Natural killer cell (primary cell): ENCODE data around the gene CADM2. TPM values are rescaled to one million over a fixed set of nuclear protein-coding genes. Genes with fewer than 3 reads are reported as not detected.

Experiments
- ATAC-seq, 3 donors: fragments of 150-1000 bp in 2 of 3; fragments of 200-7000 bp in 1 of 3; cut with Tn5 transposase; 1 replicate in 1 of 3; 2 replicates in 2 of 3; pipeline ENCODE4 v1.10.0; 2021; ENCODE audit warnings: mild to moderate bottlenecking in 2 of 3, moderate library complexity in 2 of 3
- DNase-seq, 2 donors: peaks; one replicate each; pipeline versions ENCODE4 v3.0.0 to v3.0.0-alpha.2; 2013 to 2021; ENCODE audit warnings: mixed read lengths in 1 of 2
- H3K27ac ChIP-seq: one replicate; pipeline ENCODE4 v1.5.1; 2013; ENCODE audit warnings: mild to moderate bottlenecking, low read length
- H3K27me3 ChIP-seq: one replicate; pipeline ENCODE4 v1.6.1; 2013; ENCODE audit warnings: low read length; ENCODE audit not compliant: control insufficient read depth, insufficient read depth
- H3K36me3 ChIP-seq: one replicate; pipeline ENCODE4 v1.6.1; 2013; ENCODE audit warnings: low read length; ENCODE audit not compliant: control insufficient read depth, insufficient read depth
- H3K4me1 ChIP-seq: one replicate; pipeline ENCODE4 v1.6.1; 2013; ENCODE audit warnings: low read length; ENCODE audit not compliant: control insufficient read depth, insufficient read depth
- H3K4me3 ChIP-seq: one replicate; pipeline ENCODE4 v1.5.1; 2013; ENCODE audit warnings: low read length
- H3K9me3 ChIP-seq: one replicate; pipeline ENCODE4 v1.6.1; 2013; ENCODE audit warnings: low read length; ENCODE audit not compliant: control insufficient read depth, insufficient read depth
- H3K27ac Mint-ChIP-seq, 2 donors: one replicate each; pipeline ENCODE4 v1.8.0; 2022; ENCODE audit warnings: mild to moderate bottlenecking in 2 of 2, mixed read lengths in 2 of 2, moderate library complexity in 1 of 2
- H3K27me3 Mint-ChIP-seq, 2 donors: one replicate each; pipeline ENCODE4 v1.8.0; 2022; ENCODE audit warnings: low read depth in 2 of 2, mixed read lengths in 2 of 2
- H3K36me3 Mint-ChIP-seq: one replicate; pipeline ENCODE4 v1.8.0; 2022; ENCODE audit warnings: mixed read lengths
- H3K4me1 Mint-ChIP-seq, 2 donors: one replicate each; pipeline ENCODE4 v1.8.0; 2022; ENCODE audit warnings: mixed read lengths in 2 of 2
- H3K4me3 Mint-ChIP-seq: one replicate; pipeline ENCODE4 v1.8.0; 2022; ENCODE audit warnings: mild to moderate bottlenecking, moderate library complexity, mixed read lengths
- H3K9me3 Mint-ChIP-seq, 2 donors: one replicate each; pipeline ENCODE4 v1.8.0; 2022; ENCODE audit warnings: mixed read lengths in 2 of 2
- WGBS: methylation state at CpG from one replicate; pipeline ENCODE4 v1.1.7; 2013; ENCODE audit warnings: missing lambda C conversion rate; ENCODE audit not compliant: insufficient coverage; 5-methylcytosine and 5-hydroxymethylcytosine counted together
- intact Hi-C: fragments of 100-400 bp; cut with micrococcal nuclease; formaldehyde crosslinking; loops from one replicate; pipeline ENCODE4 v1.14.2; 2022
- total RNA-seq, 4 donors: library from RNA; stranded (reverse); fragments of 120-200 nt in 1 of 4; gene quantifications; one replicate each; pipeline versions ENCODE4 v1.2.3 to v1.2.4, GENCODE V29; 2013 to 2022
- TF ChIP-seq, protein P1 (sequence below): fragments of 200-600 bp; IDR thresholded peaks from one replicate; pipeline ENCODE4 v1.8.0; 2022; ENCODE audit warnings: antibody characterized with exemption

CADM2 gene
- total RNA-seq, 3 donors from 2014 or later (not counting 1 experiment from before 2014, with no cell fraction given) = 0.07 TPM; not detected in 2

DNA sequence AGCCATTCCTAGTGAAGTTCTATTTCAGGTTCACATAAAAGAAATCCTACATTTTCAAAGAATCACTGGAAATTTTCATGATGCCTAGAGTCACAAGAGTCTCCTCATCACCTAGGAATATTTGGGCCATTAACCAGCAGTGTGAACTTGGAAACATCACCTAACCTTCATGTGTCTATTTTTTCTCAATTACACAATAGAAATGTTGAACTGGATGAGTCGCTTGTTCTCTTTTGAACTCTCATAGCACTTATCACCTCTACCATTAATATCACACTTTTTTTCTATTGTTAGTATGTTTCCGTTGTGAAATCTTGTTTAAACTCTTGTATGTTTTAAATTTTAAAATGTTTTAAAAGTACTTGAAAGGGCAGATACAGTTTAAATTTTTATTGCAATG lies 371.3 kb downstream of the CADM2 start:
- Histone ChIP-seq H3K4me3 (no peak overlapping the region), H3K4me1 (no peaks in the 10 kb centered on the region), H3K9me3 (no peaks in the 10 kb centered on the region), H3K27me3 (no peaks in the 10 kb centered on the region), H3K36me3 (no peaks in the 10 kb centered on the region), H3K27ac (no peak overlapping the region)
- WGBS = no CpG with 5 or more reads among the region's 2 CpGs
- no peak for DNase-seq
- H3K4me1 Mint-ChIP-seq = no peaks in the 10 kb centered on the region
- peaks cover 5% of the 10 kb centered on the region in 2 donors for H3K9me3 Mint-ChIP-seq
- TF ChIP-seq, protein P1, sequence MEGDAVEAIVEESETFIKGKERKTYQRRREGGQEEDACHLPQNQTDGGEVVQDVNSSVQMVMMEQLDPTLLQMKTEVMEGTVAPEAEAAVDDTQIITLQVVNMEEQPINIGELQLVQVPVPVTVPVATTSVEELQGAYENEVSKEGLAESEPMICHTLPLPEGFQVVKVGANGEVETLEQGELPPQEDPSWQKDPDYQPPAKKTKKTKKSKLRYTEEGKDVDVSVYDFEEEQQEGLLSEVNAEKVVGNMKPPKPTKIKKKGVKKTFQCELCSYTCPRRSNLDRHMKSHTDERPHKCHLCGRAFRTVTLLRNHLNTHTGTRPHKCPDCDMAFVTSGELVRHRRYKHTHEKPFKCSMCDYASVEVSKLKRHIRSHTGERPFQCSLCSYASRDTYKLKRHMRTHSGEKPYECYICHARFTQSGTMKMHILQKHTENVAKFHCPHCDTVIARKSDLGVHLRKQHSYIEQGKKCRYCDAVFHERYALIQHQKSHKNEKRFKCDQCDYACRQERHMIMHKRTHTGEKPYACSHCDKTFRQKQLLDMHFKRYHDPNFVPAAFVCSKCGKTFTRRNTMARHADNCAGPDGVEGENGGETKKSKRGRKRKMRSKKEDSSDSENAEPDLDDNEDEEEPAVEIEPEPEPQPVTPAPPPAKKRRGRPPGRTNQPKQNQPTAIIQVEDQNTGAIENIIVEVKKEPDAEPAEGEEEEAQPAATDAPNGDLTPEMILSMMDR = no peak
- no peak overlapping the region for H3K27ac Mint-ChIP-seq
- no peak for ATAC-seq
- intact Hi-C loops = no loop called here
- H3K4me3 Mint-ChIP-seq = no peak overlapping the region
- no peaks in the 10 kb centered on the region for H3K36me3 Mint-ChIP-seq
- no peaks in the 10 kb centered on the region for H3K27me3 Mint-ChIP-seq

DNA sequence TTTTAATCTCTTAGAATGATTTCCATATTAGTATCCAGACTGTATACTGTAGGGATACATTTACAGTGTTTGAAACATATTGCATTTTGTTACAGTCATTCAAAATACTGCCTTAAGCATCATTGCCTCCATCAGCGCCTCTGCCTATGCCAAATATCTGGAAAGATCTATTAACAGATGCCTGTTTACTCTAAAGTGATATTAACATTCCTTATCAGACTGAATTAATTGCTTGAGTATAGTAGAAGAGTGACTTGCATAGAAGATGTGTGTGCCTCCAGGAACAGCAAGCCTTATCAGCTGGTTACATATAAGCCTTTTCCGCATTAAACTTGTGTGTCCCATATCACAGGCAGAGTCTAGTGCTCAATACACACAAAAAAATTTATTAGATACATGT lies 379.1 kb downstream of the CADM2 start:
- Mint-ChIP-seq H3K27ac (no peak overlapping the region), H3K9me3 (peaks cover 3 to 9% of the 10 kb centered on the region in 2 donors), H3K27me3 (no peaks in the 10 kb centered on the region), H3K4me3 (no peak overlapping the region), H3K4me1 (no peaks in the 10 kb centered on the region), H3K36me3 (no peaks in the 10 kb centered on the region)
- intact Hi-C loops = no loop called here
- WGBS = no CpG with 5 or more reads among the region's 2 CpGs
- TF ChIP-seq, protein P1 = no peak
- DNase-seq = no peak
- Histone ChIP-seq H3K4me1 (no peaks in the 10 kb centered on the region), H3K27me3 (no peaks in the 10 kb centered on the region), H3K4me3 (no peak overlapping the region), H3K27ac (no peak overlapping the region), H3K9me3 (no peaks in the 10 kb centered on the region), H3K36me3 (no peaks in the 10 kb centered on the region)
- ATAC-seq = no peak

GRCh38 chr3:85342915-85343314 lies 384.1 kb downstream of the CADM2 start:
- WGBS = 22% methylated on average over 3 of the region's 3 CpGs
- no peaks in the 10 kb centered on the region for H3K4me1 Mint-ChIP-seq
- no peaks in the 10 kb centered on the region for H3K27me3 Mint-ChIP-seq
- Histone ChIP-seq H3K4me1 (no peaks in the 10 kb centered on the region), H3K27ac (no peak overlapping the region), H3K4me3 (no peak overlapping the region), H3K27me3 (no peaks in the 10 kb centered on the region), H3K9me3 (no peaks in the 10 kb centered on the region), H3K36me3 (no peaks in the 10 kb centered on the region)
- no peak for DNase-seq
- intact Hi-C loops = no loop called here
- ATAC-seq = no peak
- peaks cover 0 to 6% of the 10 kb centered on the region in 2 donors for H3K9me3 Mint-ChIP-seq
- H3K27ac Mint-ChIP-seq = no peak overlapping the region
- H3K36me3 Mint-ChIP-seq = no peaks in the 10 kb centered on the region
- no peak overlapping the region for H3K4me3 Mint-ChIP-seq
- TF ChIP-seq, protein P1 = no peak

DNA sequence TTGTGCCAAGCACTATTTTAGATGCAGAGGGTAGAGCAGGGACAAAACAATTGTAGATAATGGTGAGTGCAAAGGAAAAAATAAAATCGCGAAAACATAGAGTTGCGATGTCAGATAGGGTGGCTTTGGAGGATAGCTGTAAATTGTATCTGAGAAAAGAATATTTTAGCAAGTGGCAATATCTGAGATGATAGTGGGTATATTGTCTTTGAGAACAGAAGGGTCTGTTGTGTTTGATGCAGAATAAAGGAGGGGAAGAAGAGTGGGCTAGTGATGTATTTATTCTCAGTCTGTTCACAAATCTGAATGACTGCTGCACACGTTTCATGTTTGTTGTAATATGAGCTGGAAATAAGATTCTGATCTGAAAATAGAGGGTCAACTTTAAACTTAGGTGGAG lies 396.8 kb downstream of the CADM2 start:
- DNase-seq (no peak), ATAC-seq (no peak)
- H3K36me3 ChIP-seq = no peaks in the 10 kb centered on the region
- no peak overlapping the region for H3K4me3 ChIP-seq
- H3K9me3 Mint-ChIP-seq = peaks cover 7 to 10% of the 10 kb centered on the region in 2 donors
- H3K27ac ChIP-seq = no peak overlapping the region
- H3K4me1 ChIP-seq = no peaks in the 10 kb centered on the region
- no peaks in the 10 kb centered on the region for H3K4me1 Mint-ChIP-seq
- TF ChIP-seq, protein P1 = no peak
- no peak overlapping the region for H3K27ac Mint-ChIP-seq
- H3K9me3 ChIP-seq = no peaks in the 10 kb centered on the region
- H3K27me3 ChIP-seq = no peaks in the 10 kb centered on the region
- intact Hi-C loops = no loop called here
- 88% methylated on average over 4 of the region's 4 CpGs for WGBS
- no peaks in the 10 kb centered on the region for H3K36me3 Mint-ChIP-seq
- no peaks in the 10 kb centered on the region for H3K27me3 Mint-ChIP-seq
- H3K4me3 Mint-ChIP-seq = no peak overlapping the region
